K562 (cell line): ENCODE results near the gene MATN1.

Experiments
- E4F1 ChIP-seq: fragments of 250-450 bp; sonication (Bioruptor Pico); IDR thresholded peaks from 2 replicates; pipeline ENCODE4 v1.5.0; 2021; ENCODE audit warnings: mild to moderate bottlenecking, borderline replicate concordance
- PATZ1 ChIP-seq: fragments of 250-450 bp; sonication (Bioruptor Pico); IDR thresholded peaks from 2 replicates; pipeline ENCODE4 v1.5.0; 2020; ENCODE audit warnings: mild to moderate bottlenecking, borderline replicate concordance
- RAD51 ChIP-seq: fragments of 450-650 bp; IDR thresholded peaks from 2 replicates; pipeline ENCODE4 v1.7.1; 2016; ENCODE audit warnings: low read depth, mild to moderate bottlenecking, borderline replicate concordance
- ZNF592 ChIP-seq: fragments of 450-650 bp; IDR thresholded peaks from 2 replicates; pipeline ENCODE4 v1.6.1; 2017; ENCODE audit warnings: antibody characterized with exemption, mild to moderate bottlenecking

- TF ChIP-seq PATZ1 (CRISPR knock-in tag) = no peak
- no peak for TF ChIP-seq ZNF592
- no peak for TF ChIP-seq E4F1 (CRISPR knock-in tag)
- TF ChIP-seq RAD51 = no peak
Observed at GRCh38 chr1:30724175-30724574, 790 bp upstream of the MATN1 start.
